ENCODE results near the gene NEK6. TPM values are rescaled to one million over a fixed set of nuclear protein-coding genes. Genes with fewer than 3 reads are reported as not detected.

The NEK6 gene
- total RNA-seq, 1 experiment from 2014 or later: 57.9 TPM

GRCh38 chr9:124321416-124321815 is 63.7 kb downstream of the NEK6 start:
- Histone ChIP-seq H3K79me2 (ENCODE audit: low read depth) (no peaks in the 10 kb centered on the region), H3K9me3 (ENCODE audit: insufficient read depth, low read depth) (no peaks in the 10 kb centered on the region), H3K27me3 (ENCODE audit: insufficient read depth, low read depth) (no peaks in the 10 kb centered on the region), H3K4me3 (no peak overlapping the region), H3K4me2 (no peak overlapping the region), H3K9me2 (ENCODE audit: insufficient read depth) (no peaks in the 10 kb centered on the region), H3K36me3 (ENCODE audit: low read depth) (no peaks in the 10 kb centered on the region), H3K27ac (no peak overlapping the region), H4K20me1 (ENCODE audit: insufficient read depth) (no peaks in the 10 kb centered on the region), H3K4me1 (replicated peaks; ENCODE audit: insufficient read depth) (no peaks in the 10 kb centered on the region), H3F3A (ENCODE audit: insufficient read depth, low read depth) (peaks cover 7% of the 10 kb centered on the region; the same call in 1 of the 2 replicates), H2AFZ (no peak overlapping the region)
- no peak for TF ChIP-seq EZH2 (IDR thresholded peaks at IDR 0.05; ENCODE audit: low read depth)
- intact Hi-C loops (cut with micrococcal nuclease; ENCODE audit: unreplicated experiment): loop anchor here (10.0 kb wide), 1 partner anchor 777 kb away; no protein-coding TSS in a partner anchor
- POLR2A ChIA-PET (ENCODE audit: unreplicated experiment): no interaction called here
- DNase-seq: no peak
- no TSS peak for BruUV-seq (replicated peaks)
- CTCF ChIA-PET: no interaction called here

GRCh38 chr9:124321935-124322334 is 64.2 kb downstream of the NEK6 start:
- Histone ChIP-seq H3F3A (ENCODE audit: insufficient read depth, low read depth) (peaks cover 7% of the 10 kb centered on the region; the same call in 1 of the 2 replicates), H3K79me2 (ENCODE audit: low read depth) (no peaks in the 10 kb centered on the region), H3K9me2 (ENCODE audit: insufficient read depth) (no peaks in the 10 kb centered on the region), H3K36me3 (ENCODE audit: low read depth) (no peaks in the 10 kb centered on the region), H4K20me1 (ENCODE audit: insufficient read depth) (no peaks in the 10 kb centered on the region), H3K4me1 (replicated peaks; ENCODE audit: insufficient read depth) (no peaks in the 10 kb centered on the region), H3K27me3 (ENCODE audit: insufficient read depth, low read depth) (no peaks in the 10 kb centered on the region), H2AFZ (no peak overlapping the region), H3K27ac (no peak overlapping the region), H3K9me3 (ENCODE audit: insufficient read depth, low read depth) (no peaks in the 10 kb centered on the region), H3K4me3 (no peak overlapping the region), H3K4me2 (no peak overlapping the region)
- POLR2A ChIA-PET (ENCODE audit: unreplicated experiment): no interaction called here
- no TSS peak for BruUV-seq (replicated peaks)
- CTCF ChIA-PET: no interaction called here
- DNase-seq: no peak
- TF ChIP-seq EZH2 (IDR thresholded peaks at IDR 0.05; ENCODE audit: low read depth) (no peak), CTCF (conservative IDR thresholded peaks at IDR 0.05) (no peak)
- intact Hi-C loops (cut with micrococcal nuclease; ENCODE audit: unreplicated experiment): loop anchor here (10.0 kb wide), 1 partner anchor 777 kb away; no protein-coding TSS in a partner anchor

GRCh38 chr9:124322618-124323432 is 65.1 kb downstream of the NEK6 start:
- Histone ChIP-seq H4K20me1 (ENCODE audit: insufficient read depth) (no peaks in the 10 kb centered on the region), H3K36me3 (ENCODE audit: low read depth) (no peaks in the 10 kb centered on the region), H2AFZ (no peak overlapping the region), H3K4me2 (no peak overlapping the region), H3K9me3 (ENCODE audit: insufficient read depth, low read depth) (no peaks in the 10 kb centered on the region), H3K4me1 (replicated peaks; ENCODE audit: insufficient read depth) (no peaks in the 10 kb centered on the region), H3K79me2 (ENCODE audit: low read depth) (no peaks in the 10 kb centered on the region), H3K4me3 (no peak overlapping the region), H3K27ac (no peak overlapping the region), H3K27me3 (ENCODE audit: insufficient read depth, low read depth) (no peaks in the 10 kb centered on the region), H3F3A (ENCODE audit: insufficient read depth, low read depth) (peaks cover 7% of the 10 kb centered on the region; the same call in 1 of the 2 replicates), H3K9me2 (ENCODE audit: insufficient read depth) (no peaks in the 10 kb centered on the region)
- intact Hi-C loops (cut with micrococcal nuclease; ENCODE audit: unreplicated experiment): loop anchor here (10.0 kb wide), 1 partner anchor 778 kb away; no protein-coding TSS in a partner anchor
- BruUV-seq (replicated peaks): no TSS peak
- DNase-seq: no peak
- ChIA-PET CTCF (no interaction called here), POLR2A (ENCODE audit: unreplicated experiment) (no interaction called here)
- no peak for TF ChIP-seq CTCF (conservative IDR thresholded peaks at IDR 0.05)
- TF ChIP-seq EZH2 (IDR thresholded peaks at IDR 0.05; ENCODE audit: low read depth): no peak

All from PC-9 (cell line).